ENCODE data around the gene RUNX3.

- TF ChIP-seq CTCF (IDR thresholded peaks at IDR 0.05), result no peak
- TF ChIP-seq EP300 (IDR thresholded peaks at IDR 0.05), result no peak
Measured at GRCh38 chr1:24955161-24955560, 25.1 kb upstream of the RUNX3 start.

Measured in upper lobe of left lung (tissue), 4 donors.